Hepatocyte (in vitro differentiated cells): ENCODE measurements around the gene EIPR1.

Experiments used
- EZH2 ChIP-seq: fragments of 200-600 bp; sonication (generic); IDR thresholded peaks from 2 replicates; pipeline ENCODE4 v1.6.1; 2016; ENCODE audit warnings: antibody characterized with exemption, mild to moderate bottlenecking, borderline replicate concordance
- EZH2phosphoT487 ChIP-seq: fragments of 200-600 bp; sonication (generic); IDR thresholded peaks from one replicate; pipeline ENCODE4 v1.6.1; 2018; ENCODE audit warnings: antibody characterized with exemption, mild to moderate bottlenecking, low read depth, moderate library complexity; ENCODE audit not compliant: unreplicated experiment, severe bottlenecking
- TF ChIP-seq, protein P1 (sequence below): fragments of 200-600 bp; sonication (generic); IDR thresholded peaks from 2 replicates; pipeline ENCODE4 v1.5.1; 2016; ENCODE audit warnings: antibody characterized with exemption, mild to moderate bottlenecking; ENCODE audit not compliant: poor library complexity

- TF ChIP-seq, protein P1, sequence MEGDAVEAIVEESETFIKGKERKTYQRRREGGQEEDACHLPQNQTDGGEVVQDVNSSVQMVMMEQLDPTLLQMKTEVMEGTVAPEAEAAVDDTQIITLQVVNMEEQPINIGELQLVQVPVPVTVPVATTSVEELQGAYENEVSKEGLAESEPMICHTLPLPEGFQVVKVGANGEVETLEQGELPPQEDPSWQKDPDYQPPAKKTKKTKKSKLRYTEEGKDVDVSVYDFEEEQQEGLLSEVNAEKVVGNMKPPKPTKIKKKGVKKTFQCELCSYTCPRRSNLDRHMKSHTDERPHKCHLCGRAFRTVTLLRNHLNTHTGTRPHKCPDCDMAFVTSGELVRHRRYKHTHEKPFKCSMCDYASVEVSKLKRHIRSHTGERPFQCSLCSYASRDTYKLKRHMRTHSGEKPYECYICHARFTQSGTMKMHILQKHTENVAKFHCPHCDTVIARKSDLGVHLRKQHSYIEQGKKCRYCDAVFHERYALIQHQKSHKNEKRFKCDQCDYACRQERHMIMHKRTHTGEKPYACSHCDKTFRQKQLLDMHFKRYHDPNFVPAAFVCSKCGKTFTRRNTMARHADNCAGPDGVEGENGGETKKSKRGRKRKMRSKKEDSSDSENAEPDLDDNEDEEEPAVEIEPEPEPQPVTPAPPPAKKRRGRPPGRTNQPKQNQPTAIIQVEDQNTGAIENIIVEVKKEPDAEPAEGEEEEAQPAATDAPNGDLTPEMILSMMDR, result no peak
- no peak for TF ChIP-seq EZH2
- TF ChIP-seq EZH2phosphoT487, result no peak
These were observed 40.8 kb downstream of the EIPR1 start for GRCh38 chr2:3336844-3337243.
